GM03348 (cell line): ENCODE measurements around the gene LRRC49.

ENCODE experiments used
- DNase-seq: peaks from one replicate; pipeline ENCODE4 v3.0.0; 2012; ENCODE audit warnings: low spot score

LRRC49 gene

DNA sequence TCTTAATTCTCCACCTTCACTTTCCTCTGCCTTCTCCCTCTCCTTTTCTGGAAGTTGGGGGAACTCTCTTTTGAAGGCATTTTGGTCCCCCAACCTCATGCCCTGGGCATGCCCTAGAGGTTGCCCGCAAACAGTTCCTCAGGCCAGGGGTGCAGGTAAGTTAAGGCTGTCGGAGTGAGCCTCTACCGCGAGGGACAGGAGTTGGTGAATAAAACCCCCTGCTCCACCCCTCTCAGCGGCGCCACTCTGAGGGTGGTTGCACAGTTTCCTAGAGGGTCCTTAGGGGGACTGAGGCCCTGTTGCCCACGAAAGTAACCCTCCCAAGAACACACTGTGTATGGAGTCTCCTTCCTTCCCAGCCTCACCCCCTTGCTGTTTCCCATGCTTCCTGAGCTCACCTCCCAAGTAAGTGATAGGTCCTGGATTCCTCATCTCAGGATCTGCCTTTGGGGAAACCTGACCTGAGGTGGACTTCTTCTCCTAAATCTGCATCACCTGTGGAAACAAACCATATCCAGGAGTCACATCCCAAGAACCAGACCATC is 199.5 kb downstream of the LRRC49 start:
- DNase-seq: no peak

DNA sequence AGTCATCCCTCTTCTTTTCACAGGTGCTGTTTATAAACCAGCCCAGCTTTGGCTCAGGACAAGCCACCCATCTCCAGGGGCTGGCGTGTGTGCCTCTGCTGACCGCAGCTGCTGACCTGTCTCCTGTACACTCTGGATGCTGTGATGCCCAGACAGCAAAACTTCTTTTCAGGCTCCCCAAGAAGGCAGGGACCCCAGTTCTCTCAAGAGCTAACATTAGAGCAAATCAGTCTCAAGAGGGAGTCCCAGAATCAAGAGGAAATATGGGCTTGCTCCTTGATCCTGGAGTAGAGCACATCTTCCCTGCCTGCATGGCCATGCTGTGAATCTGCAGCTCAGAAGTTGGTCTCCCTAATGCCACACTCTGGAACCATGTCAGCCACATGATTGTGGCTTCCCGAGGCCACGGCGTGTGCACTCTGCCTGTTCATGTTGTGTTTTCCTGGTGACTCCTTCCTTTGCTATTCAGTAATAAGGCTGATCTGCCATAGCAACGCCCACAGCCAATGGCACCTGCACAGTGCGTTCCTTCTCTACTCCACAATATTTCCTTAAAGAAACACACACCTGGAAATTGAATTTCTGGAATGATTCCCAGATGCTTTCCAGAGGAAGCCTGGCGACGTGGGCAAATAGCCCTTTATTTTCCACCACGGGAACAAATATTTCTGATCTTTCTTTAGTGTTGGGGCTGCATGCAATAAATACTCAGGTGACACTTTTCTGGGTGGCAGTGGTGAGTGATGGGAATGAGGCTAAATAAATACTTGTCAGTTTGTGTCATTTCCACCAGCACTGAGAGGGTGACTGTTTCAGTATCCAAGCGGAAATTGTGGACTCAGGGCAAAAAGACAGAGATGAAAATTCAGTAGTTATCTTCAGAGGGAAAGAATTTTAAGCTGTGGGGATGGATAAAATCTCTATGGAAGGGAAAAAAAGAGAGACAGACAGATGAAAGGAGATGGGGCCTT is 200.7 kb downstream of the LRRC49 start:
- peak; percentile 74 for DNase-seq

DNA sequence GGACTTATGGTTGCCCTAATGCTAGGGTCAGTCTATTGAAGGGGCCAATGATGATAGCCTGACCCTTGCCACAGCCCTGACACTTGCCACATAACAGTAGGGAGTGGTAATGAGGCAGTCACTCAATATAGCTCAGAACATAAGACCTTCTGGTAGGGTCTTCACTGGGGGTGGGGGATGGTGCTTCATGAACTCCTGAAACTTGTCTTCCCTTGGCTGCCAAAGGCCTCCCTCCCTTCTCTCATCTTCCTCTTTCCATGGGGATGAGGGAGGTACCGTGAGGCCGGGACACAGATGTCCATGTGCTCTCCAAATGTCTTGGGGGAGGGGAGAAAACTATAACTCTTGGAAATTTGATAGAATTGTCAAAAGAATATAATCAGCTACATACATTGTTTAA is 201.5 kb downstream of the LRRC49 start:
- DNase-seq: no peak

- DNase-seq: peak; percentile 35
Measured at GRCh38 chr15:71096676-71097075, 204.1 kb downstream of the LRRC49 start.

- DNase-seq: no peak
Measured at GRCh38 chr15:71097890-71098289, 205.3 kb downstream of the LRRC49 start.

- DNase-seq: no peak
Measured at GRCh38 chr15:71098920-71099319, 206.3 kb downstream of the LRRC49 start.
